GM19455 (cell line): ENCODE results near the gene RNF39.
"Not testable (repeated sequence)": the region's sequence is repeated elsewhere in the genome, so short reads cannot be mapped to it uniquely, and the experiment has no call there.

Source experiments
- ATAC-seq: cut with Tn5 transposase; IDR thresholded peaks from one replicate; pipeline ENCODE4 v1.9.1; 2021; ENCODE audit not compliant: unreplicated experiment

Gene RNF39

GRCh38 chr6:30075094-30075789 is at the start of gene RNF39:
Gene RNF39, minus strand, starts transcription at chr6:30075769. Its CDS starts 184 bp downstream, at chr6:30075585.
- ATAC-seq, result no peak

- no peak for ATAC-seq
Measured at GRCh38 chr6:30122515-30122914, 46.9 kb upstream of the RNF39 start.

- ATAC-seq, result no peak
Measured at GRCh38 chr6:30121446-30122366, 46.1 kb upstream of the RNF39 start.

GRCh38 chr6:30118691-30119090 is 43.1 kb upstream of the RNF39 start:
- not testable (repeated sequence) for ATAC-seq

- ATAC-seq, result no peak
Measured at GRCh38 chr6:30116724-30117123, 41.2 kb upstream of the RNF39 start.

GRCh38 chr6:30113841-30114240 is 38.3 kb upstream of the RNF39 start:
- ATAC-seq, result no peak

GRCh38 chr6:30113003-30113759 is 37.6 kb upstream of the RNF39 start, which contains the start of gene TRIM31:
Gene TRIM31, minus strand, starts transcription at chr6:30113090. Its CDS starts 285 bp downstream, at chr6:30112805.
- no peak for ATAC-seq

GRCh38 chr6:30112402-30112994 is 36.9 kb upstream of the RNF39 start:
- no peak for ATAC-seq

GRCh38 chr6:30111266-30111856 is 35.8 kb upstream of the RNF39 start:
- no peak for ATAC-seq

- ATAC-seq, result no peak
Measured at GRCh38 chr6:30104661-30105060, 29.1 kb upstream of the RNF39 start.

- no peak for ATAC-seq
Measured at GRCh38 chr6:30103872-30104179, 28.3 kb upstream of the RNF39 start.

GRCh38 chr6:30102970-30103871 is 27.7 kb upstream of the RNF39 start:
- peak; percentile 70 for ATAC-seq

GRCh38 chr6:30102414-30102969 is 26.9 kb upstream of the RNF39 start:
- peak; percentile 13 for ATAC-seq

GRCh38 chr6:30101444-30102413 is 26.2 kb upstream of the RNF39 start:
- ATAC-seq, result no peak

GRCh38 chr6:30100585-30101443 is 25.2 kb upstream of the RNF39 start:
- no peak for ATAC-seq

GRCh38 chr6:30100154-30100553 is 24.6 kb upstream of the RNF39 start:
- ATAC-seq, result no peak
